ENCODE data around the gene IDH2.
"Not testable (repeated sequence)": the region's sequence is repeated elsewhere in the genome, so short reads cannot be mapped to it uniquely, and the experiment has no call there.

The IDH2 gene

DNA sequence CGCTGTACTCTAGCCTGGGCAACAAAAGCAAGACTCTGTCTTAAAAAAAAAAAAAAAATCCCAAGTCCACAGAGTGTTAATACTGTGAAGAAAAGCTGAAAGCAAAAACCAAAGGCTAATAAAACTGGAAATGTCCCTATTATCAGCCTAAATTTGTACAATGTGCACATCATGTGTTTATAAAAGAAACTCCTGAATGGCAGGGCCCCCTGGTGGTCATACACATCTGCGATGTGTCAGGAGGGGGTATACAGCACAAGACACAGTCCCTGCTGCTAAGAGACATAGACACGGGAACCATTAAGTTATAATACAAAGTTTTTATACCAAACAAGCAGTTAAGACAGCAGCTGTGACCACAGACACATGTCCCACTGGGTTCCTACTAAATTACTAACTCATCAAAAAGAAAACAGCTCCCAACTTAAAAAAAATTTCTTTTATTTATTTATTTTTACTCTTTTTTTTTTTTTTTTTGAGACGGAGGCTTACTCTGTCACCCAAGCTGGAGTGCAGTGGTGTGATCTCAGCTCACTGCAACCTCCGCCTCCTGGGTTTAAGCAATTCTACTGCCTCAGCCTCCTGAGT lies 31.0 kb downstream of the IDH2 start:
- H3K4me1 ChIP-seq (ENCODE audit: control insufficient read depth, insufficient read depth, low read length): peaks cover 20% of the 10 kb centered on the region
- no peaks in the 10 kb centered on the region for H3K9me3 ChIP-seq (ENCODE audit: control insufficient read depth, insufficient read depth, low read depth, low read length)
- no peak overlapping the region for H3K9ac ChIP-seq (ENCODE audit: low read length)
- H3K36me3 ChIP-seq (ENCODE audit: control insufficient read depth, insufficient read depth, low read length): peaks cover 23% of the 10 kb centered on the region
- H3K27me3 ChIP-seq (ENCODE audit: control insufficient read depth, insufficient read depth, low read length): no peaks in the 10 kb centered on the region
- no peak overlapping the region for H3K4me3 ChIP-seq (ENCODE audit: low read depth, low read length)
- no peak overlapping the region for H3K27ac ChIP-seq (ENCODE audit: low read depth, low read length)

DNA sequence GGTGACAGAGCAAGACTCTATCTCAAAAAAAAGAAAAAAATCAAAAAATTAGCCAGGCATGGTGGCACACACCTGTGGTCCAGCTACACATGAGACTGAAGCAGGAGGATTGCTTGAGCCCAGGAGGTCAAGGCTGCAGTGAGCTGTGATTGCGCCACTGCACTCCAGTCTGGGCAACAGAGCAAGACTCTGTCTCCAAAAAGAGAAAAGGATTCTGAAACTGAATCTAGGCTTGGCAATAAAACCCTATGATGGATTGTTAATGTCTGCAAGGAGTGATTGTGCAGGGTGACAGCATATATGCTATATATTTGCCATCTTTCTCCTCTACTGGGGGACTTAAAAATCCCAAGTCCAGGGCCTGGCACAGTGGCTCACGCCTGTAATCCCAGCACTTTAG lies 31.6 kb downstream of the IDH2 start:
- H3K9me3 ChIP-seq (ENCODE audit: control insufficient read depth, insufficient read depth, low read depth, low read length); H3K27me3 ChIP-seq (ENCODE audit: control insufficient read depth, insufficient read depth, low read length); H3K27ac ChIP-seq (ENCODE audit: low read depth, low read length); H3K9ac ChIP-seq (ENCODE audit: low read length); H3K4me3 ChIP-seq (ENCODE audit: low read depth, low read length): not testable (repeated sequence)
- peaks cover 13% of the 10 kb centered on the region for H3K4me1 ChIP-seq (ENCODE audit: control insufficient read depth, insufficient read depth, low read length)
- H3K36me3 ChIP-seq (ENCODE audit: control insufficient read depth, insufficient read depth, low read length): peaks cover 23% of the 10 kb centered on the region

DNA sequence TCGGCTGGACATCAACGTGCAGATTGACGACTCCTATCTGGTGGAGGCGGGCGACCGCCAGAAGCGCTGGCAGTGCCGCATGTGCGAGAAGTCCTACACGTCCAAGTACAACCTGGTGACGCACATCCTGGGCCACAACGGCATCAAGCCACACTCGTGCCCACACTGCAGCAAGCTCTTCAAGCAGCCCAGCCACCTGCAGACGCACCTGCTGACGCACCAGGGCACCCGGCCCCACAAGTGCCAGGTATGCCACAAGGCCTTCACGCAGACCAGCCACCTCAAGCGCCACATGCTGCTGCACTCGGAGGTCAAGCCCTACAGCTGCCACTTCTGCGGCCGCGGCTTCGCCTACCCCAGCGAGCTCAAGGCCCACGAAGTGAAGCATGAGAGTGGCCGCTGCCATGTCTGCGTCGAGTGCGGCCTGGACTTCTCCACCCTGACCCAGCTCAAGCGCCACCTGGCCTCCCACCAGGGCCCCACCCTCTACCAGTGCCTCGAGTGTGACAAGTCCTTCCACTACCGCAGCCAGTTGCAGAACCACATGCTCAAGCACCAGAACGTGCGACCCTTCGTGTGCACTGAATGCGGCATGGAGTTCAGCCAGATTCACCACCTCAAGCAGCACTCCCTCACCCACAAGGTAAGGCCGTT lies 34.2 kb downstream of the IDH2 start:
- Histone ChIP-seq H3K9me3 (ENCODE audit: control insufficient read depth, insufficient read depth, low read depth, low read length) (no peaks in the 10 kb centered on the region), H3K4me1 (ENCODE audit: control insufficient read depth, insufficient read depth, low read length) (peaks cover 26% of the 10 kb centered on the region), H3K36me3 (ENCODE audit: control insufficient read depth, insufficient read depth, low read length) (peaks cover 19% of the 10 kb centered on the region), H3K27ac (ENCODE audit: low read depth, low read length) (no peak overlapping the region), H3K4me3 (ENCODE audit: low read depth, low read length) (no peak overlapping the region), H3K27me3 (ENCODE audit: control insufficient read depth, insufficient read depth, low read length) (no peaks in the 10 kb centered on the region), H3K9ac (ENCODE audit: low read length) (no peak overlapping the region)

DNA sequence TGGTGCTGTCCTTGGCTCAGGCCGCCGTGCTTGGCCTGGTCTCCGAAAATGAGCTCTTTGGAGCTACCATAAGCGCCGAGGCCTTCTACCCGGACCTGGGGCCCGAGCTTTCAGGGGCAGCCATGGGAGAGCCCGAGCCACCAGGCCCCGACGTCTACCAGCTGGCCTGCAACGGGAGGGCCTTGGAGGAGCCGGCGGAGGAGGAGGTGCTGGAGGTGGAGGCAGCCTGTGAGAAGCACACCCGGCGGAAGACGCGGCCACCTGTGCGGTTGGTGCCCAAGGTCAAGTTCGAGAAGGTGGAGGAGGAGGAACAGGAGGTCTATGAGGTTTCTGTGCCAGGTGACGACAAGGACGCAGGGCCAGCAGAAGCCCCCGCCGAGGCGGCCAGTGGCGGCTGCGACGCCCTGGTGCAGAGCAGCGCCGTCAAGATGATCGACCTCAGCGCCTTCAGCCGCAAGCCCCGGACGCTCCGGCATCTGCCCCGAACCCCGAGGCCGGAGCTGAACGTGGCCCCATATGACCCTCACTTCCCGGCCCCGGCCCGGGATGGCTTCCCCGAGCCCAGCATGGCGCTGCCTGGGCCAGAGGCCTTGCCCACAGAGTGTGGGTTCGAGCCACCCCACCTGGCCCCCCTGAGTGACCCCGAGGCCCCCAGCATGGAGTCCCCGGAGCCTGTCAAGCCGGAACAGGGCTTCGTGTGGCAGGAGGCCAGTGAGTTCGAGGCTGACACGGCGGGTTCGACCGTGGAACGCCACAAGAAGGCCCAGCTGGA lies 34.9 kb downstream of the IDH2 start:
- Histone ChIP-seq H3K9me3 (ENCODE audit: control insufficient read depth, insufficient read depth, low read depth, low read length) (no peaks in the 10 kb centered on the region), H3K9ac (ENCODE audit: low read length) (no peak overlapping the region), H3K4me3 (ENCODE audit: low read depth, low read length) (no peak overlapping the region), H3K36me3 (ENCODE audit: control insufficient read depth, insufficient read depth, low read length) (peaks cover 16% of the 10 kb centered on the region), H3K27me3 (ENCODE audit: control insufficient read depth, insufficient read depth, low read length) (no peaks in the 10 kb centered on the region), H3K4me1 (ENCODE audit: control insufficient read depth, insufficient read depth, low read length) (peaks cover 30% of the 10 kb centered on the region), H3K27ac (ENCODE audit: low read depth, low read length) (no peak overlapping the region)

DNA sequence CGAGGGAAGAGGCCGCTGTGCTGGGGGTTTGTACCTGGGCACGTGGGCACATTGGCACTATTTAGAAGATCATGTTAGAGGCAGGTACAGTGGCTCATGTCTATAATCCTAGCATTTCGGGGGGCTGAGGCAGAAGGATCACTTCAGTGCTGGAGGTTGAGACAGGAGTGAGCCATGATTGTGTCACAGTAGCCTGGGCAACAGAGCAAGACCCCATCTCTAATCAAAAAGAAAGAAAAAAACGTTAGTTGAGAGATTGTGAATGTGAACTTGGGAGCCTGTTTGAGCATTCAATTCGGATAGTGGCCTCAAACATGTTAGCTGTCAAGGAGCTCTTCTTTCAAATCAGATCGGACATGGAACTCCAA lies 36.6 kb downstream of the IDH2 start:
- Histone ChIP-seq H3K9me3 (ENCODE audit: control insufficient read depth, insufficient read depth, low read depth, low read length) (no peaks in the 10 kb centered on the region), H3K4me3 (ENCODE audit: low read depth, low read length) (no peak overlapping the region), H3K4me1 (ENCODE audit: control insufficient read depth, insufficient read depth, low read length) (peaks cover 43% of the 10 kb centered on the region), H3K27me3 (ENCODE audit: control insufficient read depth, insufficient read depth, low read length) (no peaks in the 10 kb centered on the region), H3K27ac (ENCODE audit: low read depth, low read length) (no peak overlapping the region), H3K9ac (ENCODE audit: low read length) (no peak overlapping the region), H3K36me3 (ENCODE audit: control insufficient read depth, insufficient read depth, low read length) (peaks cover 16% of the 10 kb centered on the region)

DNA sequence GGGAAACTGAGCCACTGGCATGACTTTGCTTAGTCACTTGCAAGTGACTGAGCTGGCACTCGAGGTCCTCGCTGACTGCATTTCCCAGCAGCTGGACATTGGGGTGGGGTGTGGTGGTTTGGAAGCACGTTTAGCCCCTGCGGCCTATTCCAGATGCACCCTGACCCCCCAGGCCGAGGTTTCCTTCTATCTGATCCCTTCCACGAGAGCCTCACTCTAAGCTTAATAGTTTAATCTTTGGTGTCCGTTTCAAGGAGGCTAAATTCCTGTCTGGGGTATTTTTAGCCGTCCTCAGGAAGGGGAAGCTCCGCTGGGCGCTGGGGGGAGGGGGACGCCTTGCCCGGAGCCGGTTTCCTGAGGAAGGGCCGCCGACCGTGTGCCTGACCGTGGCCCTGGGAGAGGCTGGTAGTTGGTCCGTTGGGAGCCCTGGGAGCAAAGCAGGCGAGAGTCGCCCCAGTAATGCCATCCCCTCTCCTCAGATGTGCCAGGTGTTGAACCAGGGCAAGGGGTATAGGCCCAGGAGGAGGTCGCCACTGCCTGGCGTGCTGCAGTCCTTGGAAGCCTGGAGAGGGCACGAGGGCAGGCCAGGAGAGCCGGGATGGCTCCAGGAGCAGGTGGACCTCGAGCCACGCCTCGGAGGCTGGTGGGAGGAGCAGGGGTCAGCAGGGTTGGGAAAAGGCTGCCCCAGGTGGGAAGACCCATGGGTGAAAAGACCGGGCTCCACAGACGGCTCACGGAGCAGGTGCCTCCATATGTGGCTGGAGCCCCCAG lies 37.2 kb downstream of the IDH2 start:
- Histone ChIP-seq H3K4me1 (ENCODE audit: control insufficient read depth, insufficient read depth, low read length) (peaks cover 44% of the 10 kb centered on the region), H3K9ac (ENCODE audit: low read length) (peak overlapping the region; percentile 41), H3K36me3 (ENCODE audit: control insufficient read depth, insufficient read depth, low read length) (peaks cover 16% of the 10 kb centered on the region), H3K27me3 (ENCODE audit: control insufficient read depth, insufficient read depth, low read length) (no peaks in the 10 kb centered on the region), H3K9me3 (ENCODE audit: control insufficient read depth, insufficient read depth, low read depth, low read length) (no peaks in the 10 kb centered on the region), H3K27ac (ENCODE audit: low read depth, low read length) (peak overlapping the region; percentile 49; the same call in 1 of the 2 replicates), H3K4me3 (ENCODE audit: low read depth, low read length) (no peak overlapping the region; the same call in 1 of the 2 replicates)

DNA sequence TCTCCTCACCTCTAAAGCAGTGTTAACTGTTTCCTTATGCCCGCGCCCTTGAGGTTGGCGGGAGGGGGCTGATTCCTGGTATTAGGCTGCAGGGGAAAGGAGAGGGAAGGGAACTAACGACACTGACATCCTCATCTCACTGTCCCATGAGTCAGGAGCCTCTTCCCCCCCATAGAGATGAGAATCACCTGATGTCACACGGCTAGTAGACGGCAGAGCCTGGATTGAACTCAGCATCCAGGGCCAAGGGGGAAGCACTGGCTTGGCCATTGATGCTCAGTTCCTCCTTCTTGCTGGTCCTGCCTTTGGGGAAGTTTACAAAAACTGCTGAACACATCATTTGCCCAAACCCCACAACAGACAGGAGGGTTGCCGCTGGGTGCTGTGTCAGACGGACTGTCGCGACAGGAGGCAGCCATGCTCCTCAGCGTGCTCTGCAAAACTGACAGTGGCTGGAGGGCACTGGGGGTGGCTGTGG lies 38.5 kb downstream of the IDH2 start:
- Histone ChIP-seq H3K9me3 (ENCODE audit: control insufficient read depth, insufficient read depth, low read depth, low read length) (no peaks in the 10 kb centered on the region; the same call in 1 of the 2 replicates), H3K27ac (ENCODE audit: low read depth, low read length) (peak overlapping the region; percentile 83; the same call in 1 of the 2 replicates), H3K4me1 (ENCODE audit: control insufficient read depth, insufficient read depth, low read length) (peaks cover 56% of the 10 kb centered on the region), H3K9ac (ENCODE audit: low read length) (peak overlapping the region; percentile 70), H3K27me3 (ENCODE audit: control insufficient read depth, insufficient read depth, low read length) (no peaks in the 10 kb centered on the region), H3K36me3 (ENCODE audit: control insufficient read depth, insufficient read depth, low read length) (peaks cover 16% of the 10 kb centered on the region), H3K4me3 (ENCODE audit: low read depth, low read length) (no peak overlapping the region)

DNA sequence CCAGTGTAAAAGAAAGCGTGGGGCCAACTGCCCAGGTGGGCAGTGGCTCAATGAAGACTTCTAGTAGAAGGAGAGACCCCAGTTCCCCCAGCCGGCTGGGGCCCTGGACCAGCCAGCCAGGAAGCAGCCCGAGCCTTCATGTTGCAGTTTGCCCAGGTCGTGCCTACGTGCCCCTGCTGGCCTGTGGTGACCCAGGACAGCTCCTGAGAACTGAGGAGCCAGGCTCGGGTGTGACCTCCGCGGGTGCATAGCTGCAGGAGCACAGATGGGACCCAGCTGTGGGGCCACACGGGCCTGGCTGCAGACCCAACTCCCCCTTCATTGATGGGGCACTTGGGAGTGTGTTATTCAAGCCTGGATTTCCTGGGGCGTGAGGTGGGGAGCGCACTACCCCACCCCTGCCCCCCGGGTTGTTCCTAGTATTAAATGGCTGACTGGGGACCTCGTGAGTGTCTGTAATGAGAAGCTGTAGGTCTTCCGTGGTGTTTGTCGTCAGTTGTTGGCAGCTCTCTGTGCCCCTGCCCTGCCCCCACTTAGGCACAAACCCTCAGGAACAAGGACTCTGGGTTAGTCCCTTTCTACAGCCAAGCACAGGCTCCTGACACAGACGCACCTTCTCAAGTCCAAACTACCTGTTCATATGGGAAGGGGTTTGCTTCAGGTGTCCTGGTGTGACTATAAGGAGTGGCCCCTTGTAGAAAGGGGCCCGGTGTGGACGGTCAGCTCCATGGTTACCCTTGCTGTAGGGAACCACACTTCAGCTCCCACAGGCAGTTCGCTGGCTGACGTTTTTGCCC lies 39.1 kb downstream of the IDH2 start:
- H3K36me3 ChIP-seq (ENCODE audit: control insufficient read depth, insufficient read depth, low read length): peaks cover 12% of the 10 kb centered on the region
- H3K9ac ChIP-seq (ENCODE audit: low read length): peak overlapping the region; percentile 70
- H3K4me3 ChIP-seq (ENCODE audit: low read depth, low read length): no peak overlapping the region
- H3K27me3 ChIP-seq (ENCODE audit: control insufficient read depth, insufficient read depth, low read length): no peaks in the 10 kb centered on the region
- peak overlapping the region; percentile 83; the same call in 1 of the 2 replicates for H3K27ac ChIP-seq (ENCODE audit: low read depth, low read length)
- no peaks in the 10 kb centered on the region; the same call in 1 of the 2 replicates for H3K9me3 ChIP-seq (ENCODE audit: control insufficient read depth, insufficient read depth, low read depth, low read length)
- peaks cover 59% of the 10 kb centered on the region for H3K4me1 ChIP-seq (ENCODE audit: control insufficient read depth, insufficient read depth, low read length)

DNA sequence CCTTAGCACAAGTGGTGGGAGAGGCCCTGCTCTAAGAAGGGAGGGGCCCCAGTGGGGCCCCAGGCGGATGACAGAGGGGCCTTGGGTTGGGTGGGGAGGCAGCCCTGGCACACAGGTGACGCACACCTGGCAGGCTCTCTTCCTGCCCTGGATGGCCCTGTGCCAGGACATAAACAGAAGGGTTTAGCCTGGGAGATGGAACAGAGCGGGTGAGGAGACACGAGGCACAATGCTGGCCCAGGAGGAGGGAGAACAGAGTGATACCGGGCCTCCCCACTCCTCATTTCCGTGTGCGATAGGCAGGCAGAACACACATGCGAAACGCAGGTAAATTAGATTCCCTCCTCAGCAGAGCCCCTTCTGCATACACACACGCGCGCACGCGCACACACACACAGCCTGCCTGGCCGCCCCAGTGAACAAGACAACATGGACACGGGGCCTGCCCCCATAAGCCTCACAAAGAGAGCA lies 39.8 kb downstream of the IDH2 start:
- no peaks in the 10 kb centered on the region; the same call in 1 of the 2 replicates for H3K9me3 ChIP-seq (ENCODE audit: control insufficient read depth, insufficient read depth, low read depth, low read length)
- no peaks in the 10 kb centered on the region for H3K27me3 ChIP-seq (ENCODE audit: control insufficient read depth, insufficient read depth, low read length)
- peak overlapping the region; percentile 83 for H3K27ac ChIP-seq (ENCODE audit: low read depth, low read length)
- H3K4me3 ChIP-seq (ENCODE audit: low read depth, low read length): no peak overlapping the region
- peaks cover 63% of the 10 kb centered on the region for H3K4me1 ChIP-seq (ENCODE audit: control insufficient read depth, insufficient read depth, low read length)
- peak overlapping the region; percentile 70 for H3K9ac ChIP-seq (ENCODE audit: low read length)
- H3K36me3 ChIP-seq (ENCODE audit: control insufficient read depth, insufficient read depth, low read length): 0 out of 2 replicates have a peak, but pooled peaks cover 6% of the 10 kb centered on the region

DNA sequence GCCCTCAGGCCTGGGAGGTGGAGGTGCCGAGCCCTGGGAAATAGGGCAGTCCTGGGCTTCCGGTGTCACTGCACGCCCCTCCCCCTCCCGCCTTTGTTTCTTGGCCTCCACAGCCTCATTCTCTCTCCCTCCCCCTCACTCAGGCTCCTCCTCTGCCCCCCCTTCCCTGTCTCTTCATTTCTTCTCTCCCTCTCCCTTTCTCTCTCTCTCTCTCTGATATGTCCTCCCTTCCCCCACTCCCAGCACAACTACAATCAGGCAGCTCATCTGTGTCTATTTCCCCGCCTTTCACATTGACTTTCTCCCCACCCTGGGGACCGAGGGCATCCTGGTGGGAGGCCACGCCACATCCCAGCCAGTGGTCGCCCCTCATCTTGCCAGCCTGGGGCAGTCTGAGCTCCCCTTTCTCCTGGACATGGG lies 40.2 kb downstream of the IDH2 start:
- no peaks in the 10 kb centered on the region; the same call in 1 of the 2 replicates for H3K9me3 ChIP-seq (ENCODE audit: control insufficient read depth, insufficient read depth, low read depth, low read length)
- peaks cover 63% of the 10 kb centered on the region for H3K4me1 ChIP-seq (ENCODE audit: control insufficient read depth, insufficient read depth, low read length)
- H3K4me3 ChIP-seq (ENCODE audit: low read depth, low read length): no peak overlapping the region
- peak overlapping the region; percentile 70 for H3K9ac ChIP-seq (ENCODE audit: low read length)
- H3K27me3 ChIP-seq (ENCODE audit: control insufficient read depth, insufficient read depth, low read length): no peaks in the 10 kb centered on the region
- H3K27ac ChIP-seq (ENCODE audit: low read depth, low read length): peak overlapping the region; percentile 83
- 0 out of 2 replicates have a peak, but pooled peaks cover 2% of the 10 kb centered on the region for H3K36me3 ChIP-seq (ENCODE audit: control insufficient read depth, insufficient read depth, low read length)

Data from HUES6 (cell line).